HepG2 (cell line): ENCODE data around the gene SASS6. TPM values are rescaled to one million over a fixed set of nuclear protein-coding genes. Genes with fewer than 3 reads are reported as not detected.

ENCODE experiments used
- ATAC-seq: fragments of 200-7000 bp; cut with Tn5 transposase; 3 replicates; pipeline ENCODE4 v1.9.1; 2020; ENCODE audit warnings: mild to moderate bottlenecking, moderate library complexity
- Bru-seq: library from RNA; stranded (reverse); fragments of 400-500 nt; gene quantifications from one replicate; lab custom pipeline; 2021; lab: Mats Ljungman, UMichigan
- BruChase-seq, 2 experiments: library from RNA; stranded (reverse); fragments of 400-500 nt; gene quantifications; one replicate each; lab custom pipeline; 2021; lab: Mats Ljungman, UMichigan
- BruUV-seq: library from RNA; stranded (reverse); fragments of 400-500 nt; replicated peaks from 2 replicates; lab custom pipeline; 2021; lab: Mats Ljungman, UMichigan
- CTCF ChIA-PET: fragments of 300-600 bp; formaldehyde crosslinking; extraction: SDS; loops from one replicate; lab custom pipeline; 2021; ENCODE audit warnings: low total read pairs, inconsistent platforms, low intra/inter-chr PET ratio; lab: Yijun Ruan, JAX
- POLR2A ChIA-PET: fragments of 350-600 bp; sonication (Branson Sonifier 250); formaldehyde crosslinking; loops from one replicate; lab custom pipeline; 2020; ENCODE audit warnings: antibody characterized with exemption, inconsistent platforms; lab: Yijun Ruan, JAX
- DNase-seq: peaks from one replicate; pipeline ENCODE4 v3.0.0-alpha.2; 2015; ENCODE audit warnings: low spot score
- FAIRE-seq: peaks from 3 replicates; lab custom pipeline; 2011; peaks lifted over from hg19 to GRCh38; lab: Jason Lieb, UNC
- H2AFZ ChIP-seq: one replicate; pipeline ENCODE4 v1.6.1; 2011; ENCODE audit warnings: low read length, inconsistent platforms
- H3K27ac ChIP-seq: fragments of 300-600 bp; 3 replicates; pipeline ENCODE4 v1.8.0; 2011; ENCODE audit warnings: mixed run types, mild to moderate bottlenecking, mixed read lengths, low read length, inconsistent platforms; ENCODE audit not compliant: insufficient read depth; ENCODE audit errors: extremely low read length
- H3K27me3 ChIP-seq, 2 experiments: fragments of 200-600 bp in 1 of 2; 2 replicates in 1 of 2; 3 replicates in 1 of 2; pipeline versions ENCODE4 v1.6.0 to v1.8.0; 2011; ENCODE audit warnings: low read length in 2 of 2, mild to moderate bottlenecking in 2 of 2, moderate library complexity in 2 of 2, inconsistent platforms in 1 of 2; ENCODE audit not compliant: insufficient read depth in 2 of 2, control insufficient read depth in 1 of 2
- H3K36me3 ChIP-seq, 2 experiments: fragments of 200-600 bp in 1 of 2; replicated peaks in 1 of 2; 2 replicates in 1 of 2; 3 replicates in 1 of 2; pipeline versions ENCODE4 v1.5.1 to v1.8.0; 2011; ENCODE audit warnings: low read length in 2 of 2, inconsistent platforms in 1 of 2; ENCODE audit not compliant: insufficient read depth in 2 of 2, control insufficient read depth in 1 of 2
- H3K4me1 ChIP-seq: 2 replicates; pipeline ENCODE4 v1.5.1; 2012; ENCODE audit warnings: low read length, inconsistent platforms; ENCODE audit not compliant: insufficient read depth
- H3K4me2 ChIP-seq: 2 replicates; pipeline ENCODE4 v1.6.0; 2011; ENCODE audit warnings: low read depth, low read length, inconsistent platforms
- H3K4me3 ChIP-seq, 3 experiments: fragments of 200-600 bp in 1 of 3; sonication (generic), shearing (Covaris generic) in 1 of 3; replicated peaks in 1 of 3; 2 replicates each; pipeline ENCODE4 v1.5.1; 2011 to 2016; ENCODE audit warnings: low read length in 3 of 3, inconsistent platforms in 2 of 3, low read depth in 2 of 3, mild to moderate bottlenecking in 2 of 3, control low read depth in 1 of 3, mixed read lengths in 1 of 3; ENCODE audit not compliant: insufficient read depth in 1 of 3
- H3K79me2 ChIP-seq: one replicate; pipeline ENCODE4 v1.6.1; 2011; ENCODE audit warnings: low read length, inconsistent platforms; ENCODE audit not compliant: insufficient read depth
- H3K9ac ChIP-seq: 2 replicates; pipeline ENCODE4 v1.6.0; 2011; ENCODE audit warnings: mild to moderate bottlenecking, low read depth, low read length, inconsistent platforms; ENCODE audit not compliant: insufficient read depth
- H3K9me3 ChIP-seq: 2 replicates; pipeline ENCODE4 v1.5.1; 2012; ENCODE audit warnings: mild to moderate bottlenecking, low read length
- H4K20me1 ChIP-seq: 2 replicates; pipeline ENCODE4 v1.6.0; 2011; ENCODE audit warnings: inconsistent platforms, mild to moderate bottlenecking, low read length, moderate library complexity; ENCODE audit not compliant: insufficient read depth
- AHDC1 ChIP-seq: sonication (generic); formaldehyde crosslinking; IDR thresholded peaks from 2 replicates; pipeline ENCODE4 v1.5.1; 2020; ENCODE audit warnings: mild to moderate bottlenecking, missing genetic modification reagents, borderline replicate concordance
- ARNT2 ChIP-seq: sonication (generic); formaldehyde crosslinking; IDR thresholded peaks from 2 replicates; pipeline ENCODE4 v1.8.0; 2022; ENCODE audit warnings: mild to moderate bottlenecking, low read depth, missing genetic modification reagents, moderate library complexity
- GTF2F1 ChIP-seq: fragments of 150-350 bp; IDR thresholded peaks from 2 replicates; pipeline ENCODE4 v1.6.1; 2014; ENCODE audit warnings: low read length
- KDM6A ChIP-seq: IDR thresholded peaks from 2 replicates; pipeline ENCODE4 v1.6.1; 2016; ENCODE audit warnings: low read depth
- KLF16 ChIP-seq, 2 experiments: sonication (generic) in 1 of 2; formaldehyde crosslinking in 1 of 2; IDR thresholded peaks; 2 replicates each; pipeline versions ENCODE4 v1.6.1 to v1.8.0; 2016 to 2023; ENCODE audit warnings: missing genetic modification reagents in 2 of 2, missing compliant biosample characterization in 1 of 2
- MTF2 ChIP-seq: sonication (generic); formaldehyde crosslinking; IDR thresholded peaks from 2 replicates; pipeline ENCODE4 v1.5.0; 2020; ENCODE audit warnings: missing genetic modification reagents, borderline replicate concordance
- NR0B2 ChIP-seq: sonication (generic); formaldehyde crosslinking; IDR thresholded peaks from 2 replicates; pipeline ENCODE4 v1.4.0; 2020; ENCODE audit warnings: mild to moderate bottlenecking, missing genetic modification reagents
- ZNF383 ChIP-seq: sonication (generic); formaldehyde crosslinking; IDR thresholded peaks from 2 replicates; pipeline ENCODE4 v1.4.0; 2020; ENCODE audit warnings: missing genetic modification reagents, mild to moderate bottlenecking, borderline replicate concordance
- ZNF430 ChIP-seq: sonication (generic); formaldehyde crosslinking; IDR thresholded peaks from 2 replicates; pipeline ENCODE4 v1.9.0; 2021; ENCODE audit warnings: mild to moderate bottlenecking, missing genetic modification reagents
- ZNF431 ChIP-seq: sonication (generic); formaldehyde crosslinking; IDR thresholded peaks from 2 replicates; pipeline ENCODE4 v1.9.0; 2022; ENCODE audit warnings: missing genetic modification reagents, low read depth, mild to moderate bottlenecking, borderline replicate concordance
- WGBS: methylation state at CpG from one replicate; pipeline ENCODE4 v1.1.6; 2017; ENCODE audit warnings: low lambda C conversion rate; 5-methylcytosine and 5-hydroxymethylcytosine counted together
- in situ Hi-C: cut with HindIII; loops from 2 replicates; pipeline ENCODE4 v1.10.0; 2017; ENCODE audit warnings: low pct_unique_long_range_greater_than_20kb; ENCODE audit not compliant: extremely low pct_ligation_motif_present
- intact Hi-C: fragments of 100-400 bp; cut with micrococcal nuclease; formaldehyde crosslinking; loops from one replicate; pipeline ENCODE4 v1.10.0; 2022; ENCODE audit not compliant: unreplicated experiment
- long read RNA-seq, 2 experiments: library from RNA in 1 of 2; library from polyadenylated mRNA in 1 of 2; stranded (forward) in 1 of 2; unstranded in 1 of 2; transcript quantifications; one replicate each; pipeline ENCODE4 v2.0.0, GENCODE V29; 2019 to 2022
- polyA minus RNA-seq, 3 experiments: library from RNA; depleted of rRNA, polyadenylated mRNA; stranded (reverse); fragments of >200 nt; gene quantifications; 2 replicates each; pipeline ENCODE4 v1.2.3, GENCODE V29; 2011; ENCODE audit warnings: low replicate concordance in 1 of 3
- polyA plus RNA-seq, 8 experiments: library from polyadenylated mRNA; depleted of rRNA in 3 of 8; stranded (reverse) in 7 of 8; unstranded in 1 of 8; fragments of >200 nt; fragmentation: Illumina TruSeq in 4 of 8; extraction: Trizol in 4 of 8; gene quantifications; 2 replicates each; pipeline versions ENCODE4 v1.2.1 to v1.2.3, GENCODE V29; 2011 to 2016; ENCODE audit warnings: low read depth in 4 of 8, missing spikeins in 1 of 8, mixed read lengths in 1 of 8; ENCODE audit not compliant: insufficient read depth in 1 of 8
- total RNA-seq, 5 experiments: library from RNA; depleted of rRNA; stranded (reverse); fragments of >200 nt; fragmentation: Illumina TruSeq; extraction: Trizol; gene quantifications; 2 replicates each; pipeline ENCODE4 v1.2.3, GENCODE V29; 2016; ENCODE audit warnings: low read depth in 1 of 5

The SASS6 gene
- total RNA-seq (2016; rRNA removed; fragmentation: Illumina TruSeq; extraction: Trizol) (10.7 and 18.0 TPM in 2 replicates), polyA plus RNA-seq (2011; rRNA removed) (1.4 and 2.3 TPM in 2 replicates), polyA minus RNA-seq (2011; rRNA and poly(A)+ RNA removed; ENCODE audit: low replicate concordance) (1.5 and 4.4 TPM in 2 replicates), Bru-seq, nascent RNA (percentile 67 among the genes with signal in this experiment), BruChase-seq, experiment 1, labeled RNA remaining after a 6-hour chase (percentile 72 among the genes with signal in this experiment), BruChase-seq, experiment 2, labeled RNA remaining after a 2-hour chase (percentile 75 among the genes with signal in this experiment)
- total RNA-seq (2016; cell fraction: cytosol; rRNA removed; fragmentation: Illumina TruSeq; extraction: Trizol; ENCODE audit: low read depth), result 1.6 and 1.8 TPM in 2 replicates
- total RNA-seq (2016; cell fraction: insoluble cytoplasmic fraction; rRNA removed; fragmentation: Illumina TruSeq; extraction: Trizol), result 10.9 and 17.6 TPM in 2 replicates
- total RNA-seq (2016; cell fraction: membrane; rRNA removed; fragmentation: Illumina TruSeq; extraction: Trizol), result 4.0 and 4.5 TPM in 2 replicates
- total RNA-seq (2016; cell fraction: nucleus; rRNA removed; fragmentation: Illumina TruSeq; extraction: Trizol), result 15.0 and 16.2 TPM in 2 replicates
- 0.48 and 0.72 TPM in 2 replicates for polyA plus RNA-seq (2011; cell fraction: cytosol; rRNA removed)
- 2.1 and 2.5 TPM in 2 replicates for polyA plus RNA-seq (2011; cell fraction: nucleus; rRNA removed)
- polyA plus RNA-seq (2012), result 4.0 and 6.9 TPM in 2 replicates
- polyA plus RNA-seq (2016; cell fraction: cytosol; fragmentation: Illumina TruSeq; extraction: Trizol; ENCODE audit: low read depth), result 0.26 and 0.27 TPM in 2 replicates
- 14.8 and 15.6 TPM in 2 replicates for polyA plus RNA-seq (2016; cell fraction: insoluble cytoplasmic fraction; fragmentation: Illumina TruSeq; extraction: Trizol; ENCODE audit: low read depth)
- polyA plus RNA-seq (2016; cell fraction: membrane; fragmentation: Illumina TruSeq; extraction: Trizol; ENCODE audit: low read depth), result 1.1 and 1.4 TPM in 2 replicates
- 23.3 and 25.3 TPM in 2 replicates for polyA plus RNA-seq (2016; cell fraction: nucleus; fragmentation: Illumina TruSeq; extraction: Trizol; ENCODE audit: insufficient read depth, low read depth)
- polyA minus RNA-seq (2011; cell fraction: cytosol; rRNA and poly(A)+ RNA removed), result 1.3 and 2.4 TPM in 2 replicates
- 6.5 and 7.0 TPM in 2 replicates for polyA minus RNA-seq (2011; cell fraction: nucleus; rRNA and poly(A)+ RNA removed)
- long read RNA-seq, experiment 1, partial matches to known transcripts, result 9 of 12 reads
- long read RNA-seq, experiment 1, other reads (novel, unspliced or antisense), result 3 of 12 reads
- long read RNA-seq, experiment 2, partial matches to known transcripts, result 0 of 6 reads
- long read RNA-seq, experiment 2, other reads (novel, unspliced or antisense), result 6 of 6 reads

GRCh38 chr1:100132566-100133477 is at the start of gene SASS6, which contains the start of gene TRMT13:
Gene SASS6 (minus strand): TSS chr1:100132930. CDS start chr1:100132814, 116 bp downstream.
Gene TRMT13 (plus strand): TSS chr1:100133163. CDS start chr1:100133169, 6 bp downstream.
- peak; percentile 97 for DNase-seq
- ChIA-PET POLR2A (interaction anchor here (0.6 to 1.2 kb wide), 6 partner anchors 11 to 366 kb away, joined by 3 to 10 read pairs (median 4); partner anchors contain the start of genes DBT, FRRS1, RTCA and SLC35A3), CTCF (no interaction called here)
- Histone ChIP-seq H3K9me3 (no peaks in the 10 kb centered on the region), H3K9ac (peak within 1 kb of the TSS; percentile 81), H3K4me1 (peaks cover 40% of the 10 kb centered on the region), H3K79me2 (peaks cover 62% of the 10 kb centered on the region), H3K4me2 (peak within 1 kb of the TSS; percentile 80), H4K20me1 (no peaks in the 10 kb centered on the region), H2AFZ (peak within 1 kb of the TSS; percentile 67), H3K27ac (peak within 1 kb of the TSS; percentile 87), H3K27me3 (no peaks in the 10 kb centered on the region), H3K36me3 (peaks cover 6 to 11% of the 10 kb centered on the region in 2 experiments; a peak in 4 of 5 replicates), H3K4me3 (peak within 1 kb of the TSS; percentile 82 to 97 (median 95))
- no TSS peak for BruUV-seq
- ATAC-seq, result peak; percentile 94
- intact Hi-C loops (loop anchor here (2.0 to 10.0 kb wide), 5 partner anchors 94 to 324 kb away; partner anchors contain the start of genes CDC14A, RTCA and SLC35A3), in situ Hi-C loops (no loop called here)
- peak; percentile 72 for FAIRE-seq
- under 1% methylated on average over 47 of the region's 57 CpGs for WGBS
- TF ChIP-seq KLF16 (CRISPR knock-in tag; IDR thresholded peaks at IDR 0.05) (peak in 1 of 2 experiments; percentile 96; a peak in 2 of 4 replicates), ZNF383 (CRISPR knock-in tag) (0 out of 2 replicates have a peak, but pooled peaks have one; percentile 68), ZNF430 (CRISPR knock-in tag) (peak; percentile 53; the same call in 1 of the 2 replicates), AHDC1 (peak; percentile 69; the same call in 1 of the 2 replicates), NR0B2 (CRISPR knock-in tag) (no peak; the same call in 1 of the 2 replicates), KDM6A (CRISPR knock-in tag) (no peak), GTF2F1 (no peak), ZNF431 (CRISPR knock-in tag) (no peak), MTF2 (0 out of 2 replicates have a peak, but pooled peaks have one; percentile 70), ARNT2 (CRISPR knock-in tag) (peak; percentile 72; the same call in 1 of the 2 replicates)
